Mucosa of stomach (tissue), 1 donor: ENCODE data around the gene MATN3.

Source experiments
- H3K27me3 ChIP-seq: one replicate; pipeline ENCODE4 v1.7.0; 2013; ENCODE audit warnings: mild to moderate bottlenecking, low read length; ENCODE audit not compliant: control insufficient read depth, insufficient read depth
- H3K36me3 ChIP-seq: one replicate; pipeline ENCODE4 v1.7.0; 2013; ENCODE audit warnings: low read length; ENCODE audit not compliant: control insufficient read depth, insufficient read depth
- H3K4me1 ChIP-seq: one replicate; pipeline ENCODE4 v1.7.0; 2013; ENCODE audit warnings: mild to moderate bottlenecking, low read length; ENCODE audit not compliant: control insufficient read depth, insufficient read depth
- H3K4me3 ChIP-seq: one replicate; pipeline ENCODE4 v1.7.0; 2013; ENCODE audit warnings: low read length
- H3K9ac ChIP-seq: one replicate; pipeline ENCODE4 v1.7.0; 2013; ENCODE audit warnings: mild to moderate bottlenecking, low read length, moderate library complexity
- H3K9me3 ChIP-seq: one replicate; pipeline ENCODE4 v1.7.0; 2013; ENCODE audit warnings: mild to moderate bottlenecking, low read length, moderate library complexity; ENCODE audit not compliant: control insufficient read depth
- donor health status: Pancreatic carcinoma.

MATN3 gene

DNA sequence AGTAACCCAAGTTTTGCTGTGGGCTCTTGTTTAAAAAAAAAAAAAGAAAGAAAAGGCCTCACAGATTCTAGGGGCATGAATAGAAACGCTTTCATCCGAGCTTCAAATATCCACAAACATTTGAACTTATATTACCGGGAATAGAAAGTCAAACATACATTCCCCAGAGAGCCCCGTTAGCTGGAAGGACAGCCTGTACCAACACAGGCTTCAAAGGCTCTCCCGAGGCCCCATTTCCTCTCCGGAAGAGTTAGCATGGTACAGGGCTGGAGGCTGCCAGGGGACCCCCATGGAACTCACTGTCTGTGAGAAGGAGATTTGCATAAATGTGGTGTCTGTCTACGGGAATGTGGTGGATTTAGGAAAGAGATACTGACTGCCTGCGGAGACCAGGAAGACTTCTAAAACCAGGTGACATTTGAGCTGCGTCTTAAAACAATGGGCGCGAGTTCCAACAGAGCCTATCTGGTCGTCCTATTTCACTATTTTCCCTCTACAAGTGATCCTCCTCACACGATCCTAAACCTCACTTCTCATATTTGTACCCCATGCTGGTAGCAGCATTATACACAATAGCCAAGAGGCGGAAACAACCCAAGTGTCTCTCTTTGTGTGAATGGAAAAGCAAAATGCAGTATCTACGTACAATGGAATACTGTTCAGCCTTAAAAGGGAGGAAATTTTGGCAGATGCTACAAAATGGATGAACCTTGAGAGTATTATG is 820 bp upstream of the MATN3 start:
- Histone ChIP-seq H3K4me1 (peaks cover 13% of the 10 kb centered on the region), H3K36me3 (no peaks in the 10 kb centered on the region), H3K9ac (peak overlapping the region; percentile 35), H3K27me3 (peaks cover 17% of the 10 kb centered on the region), H3K9me3 (no peaks in the 10 kb centered on the region), H3K4me3 (no peak overlapping the region)

DNA sequence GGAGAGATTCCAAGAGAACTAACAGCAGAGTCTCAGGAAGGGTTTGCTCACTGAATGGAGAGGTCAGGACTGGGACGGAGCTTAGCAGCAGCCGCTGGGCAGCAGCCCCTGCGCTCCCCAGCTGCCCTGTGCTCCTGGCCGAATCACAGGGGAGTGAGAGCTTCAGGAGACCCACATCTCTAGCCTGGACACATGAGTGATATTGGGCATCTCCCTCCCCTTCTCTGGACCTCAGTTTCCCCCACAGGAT is 511 bp downstream of the MATN3 start:
- no peaks in the 10 kb centered on the region for H3K36me3 ChIP-seq
- H3K4me3 ChIP-seq, result no peak overlapping the region
- H3K27me3 ChIP-seq, result peaks cover 17% of the 10 kb centered on the region
- H3K9ac ChIP-seq, result no peak overlapping the region
- peaks cover 13% of the 10 kb centered on the region for H3K4me1 ChIP-seq
- no peaks in the 10 kb centered on the region for H3K9me3 ChIP-seq

DNA sequence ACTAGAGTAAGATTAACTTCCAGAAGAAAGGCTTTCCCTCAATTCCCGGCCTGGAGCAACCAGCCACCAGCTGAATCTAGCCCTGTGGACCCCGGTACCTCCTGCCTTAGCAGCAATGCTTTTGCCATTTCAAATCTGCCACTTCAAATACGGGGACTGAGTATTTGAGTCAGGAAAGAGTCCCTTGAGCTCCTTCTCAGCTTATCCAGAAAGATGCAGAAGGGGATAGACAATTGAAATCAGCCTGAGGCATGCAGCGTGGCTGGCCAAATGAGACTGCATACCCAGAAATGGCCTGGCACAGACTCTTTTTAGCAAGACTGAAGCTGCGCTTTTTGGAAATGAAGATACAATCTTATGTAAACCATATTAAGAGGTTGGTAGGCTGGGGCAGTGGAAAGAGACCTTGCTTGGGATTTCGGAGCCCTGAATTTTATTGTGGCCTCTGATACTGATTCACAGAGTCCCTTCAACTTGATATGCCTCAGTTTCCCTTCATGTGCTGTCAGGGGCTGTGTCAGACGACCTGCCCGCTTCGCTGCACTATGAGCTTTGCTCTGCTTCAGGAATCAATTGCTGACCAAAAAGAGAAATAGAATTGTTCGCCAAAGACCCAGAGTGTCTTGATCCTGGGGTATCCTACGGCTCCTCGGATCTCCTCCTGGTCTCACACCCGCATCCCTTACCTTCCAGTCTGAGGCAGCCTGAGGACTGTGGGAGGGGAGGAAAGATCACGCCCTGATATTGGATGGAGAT is 1.0 kb downstream of the MATN3 start:
- Histone ChIP-seq H3K27me3 (peaks cover 17% of the 10 kb centered on the region), H3K9me3 (no peaks in the 10 kb centered on the region), H3K4me1 (peaks cover 13% of the 10 kb centered on the region), H3K36me3 (no peaks in the 10 kb centered on the region), H3K4me3 (no peak overlapping the region), H3K9ac (no peak overlapping the region)

DNA sequence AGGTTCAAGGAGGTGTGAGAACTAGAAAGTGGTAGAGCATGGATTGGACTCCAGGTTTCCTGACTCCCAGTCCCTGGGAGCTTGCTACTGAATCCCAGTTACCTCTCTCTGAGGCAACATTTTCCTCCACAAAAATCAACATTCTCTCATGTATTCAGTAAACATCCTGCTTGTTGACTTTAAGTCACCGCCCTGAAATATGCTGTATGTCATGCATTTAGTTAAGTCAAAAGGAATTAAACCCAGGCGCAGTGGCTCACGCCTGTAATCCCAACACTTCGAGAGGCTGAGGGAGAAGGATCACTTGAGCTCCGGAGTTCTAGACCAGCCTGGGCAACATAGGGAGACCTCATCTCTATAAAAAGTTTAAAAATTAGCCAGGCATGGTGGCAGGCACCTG is 3.8 kb downstream of the MATN3 start:
- H3K36me3 ChIP-seq, result no peaks in the 10 kb centered on the region
- H3K27me3 ChIP-seq, result peaks cover 17% of the 10 kb centered on the region
- H3K4me3 ChIP-seq, result no peak overlapping the region
- no peak overlapping the region for H3K9ac ChIP-seq
- peaks cover 13% of the 10 kb centered on the region for H3K4me1 ChIP-seq
- H3K9me3 ChIP-seq, result no peaks in the 10 kb centered on the region

DNA sequence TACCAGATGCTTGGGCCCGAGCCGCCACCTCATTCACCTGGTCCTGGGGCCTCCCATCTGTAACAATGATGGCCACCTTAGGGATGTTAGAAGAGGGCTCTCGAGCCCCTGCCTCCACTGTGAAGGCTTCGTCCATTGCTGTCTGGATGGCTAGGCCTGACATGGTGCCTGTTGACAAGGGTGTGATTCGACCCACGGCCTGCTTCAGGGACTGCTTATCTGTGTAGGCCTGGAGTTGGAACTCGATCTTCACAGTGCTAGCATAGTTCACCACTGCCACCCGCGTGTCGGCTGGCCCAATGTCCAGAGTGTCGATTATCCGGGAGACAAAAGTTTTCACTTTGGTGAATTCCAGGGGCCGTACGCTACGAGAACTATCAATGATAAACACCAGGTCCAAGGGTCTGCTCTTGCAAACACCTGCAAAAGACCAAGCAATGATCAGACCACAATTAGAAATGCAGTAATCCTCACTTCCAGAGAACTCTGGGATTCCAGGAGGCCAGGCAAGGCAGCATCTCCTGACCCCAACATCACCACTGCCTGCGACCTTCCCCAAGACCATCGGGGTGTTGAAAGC is 6.5 kb downstream of the MATN3 start:
- Histone ChIP-seq H3K9ac (no peak overlapping the region), H3K36me3 (no peaks in the 10 kb centered on the region), H3K9me3 (no peaks in the 10 kb centered on the region), H3K27me3 (peaks cover 3% of the 10 kb centered on the region), H3K4me1 (peaks cover 8% of the 10 kb centered on the region), H3K4me3 (no peak overlapping the region)

DNA sequence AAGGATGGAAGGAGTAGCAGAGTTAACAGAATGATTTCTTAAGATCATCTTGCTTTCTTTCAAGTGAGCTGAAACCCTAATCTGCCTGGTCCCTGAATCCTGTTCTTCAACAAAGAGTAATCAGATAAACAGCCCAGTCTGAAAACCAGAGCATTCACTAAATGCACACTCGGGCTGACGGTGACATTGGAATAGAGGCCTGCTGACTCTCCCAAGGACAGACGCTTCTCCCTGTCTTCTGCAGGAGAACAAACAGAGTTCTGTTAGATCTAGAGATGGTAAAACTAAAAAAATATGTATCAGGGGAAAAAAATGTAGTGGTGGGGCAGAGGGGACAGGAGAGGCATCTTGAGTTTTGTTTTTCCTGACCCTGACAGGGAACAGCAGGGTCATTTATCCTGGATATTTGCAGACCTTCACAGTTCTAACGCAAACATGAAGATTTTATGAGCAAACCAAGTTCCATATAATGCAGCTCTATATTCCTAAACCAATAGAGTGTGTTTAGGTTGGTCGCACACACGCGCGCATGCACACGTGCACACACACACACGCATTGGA is 7.3 kb downstream of the MATN3 start:
- Histone ChIP-seq H3K36me3 (no peaks in the 10 kb centered on the region), H3K4me3 (no peak overlapping the region), H3K27me3 (no peaks in the 10 kb centered on the region), H3K4me1 (peaks cover 8% of the 10 kb centered on the region), H3K9ac (no peak overlapping the region), H3K9me3 (no peaks in the 10 kb centered on the region)

DNA sequence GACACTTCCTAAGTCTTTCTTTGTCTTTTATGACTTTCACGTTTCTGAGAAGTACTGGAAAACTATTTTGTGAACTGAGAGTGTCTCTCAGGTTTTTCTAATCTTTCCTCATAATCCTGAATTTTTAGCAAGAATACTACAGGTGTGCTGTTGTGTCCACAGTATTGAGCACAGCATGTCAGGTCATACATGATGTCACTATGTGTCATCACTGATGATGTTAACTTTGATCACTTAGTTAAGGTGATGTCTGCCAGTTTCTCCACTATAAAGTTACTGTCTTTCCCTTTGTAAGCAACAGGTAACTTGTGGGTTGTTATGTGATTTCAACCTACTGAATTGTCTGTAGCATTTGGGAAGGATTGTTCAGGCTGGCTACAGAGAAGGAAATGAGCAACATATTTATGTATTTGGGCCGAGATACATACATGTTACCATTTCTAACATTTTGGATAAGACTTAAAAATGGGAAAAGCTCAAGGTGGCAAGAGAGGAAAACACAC is 11.1 kb downstream of the MATN3 start:
- H3K9me3 ChIP-seq, result no peaks in the 10 kb centered on the region
- H3K36me3 ChIP-seq, result no peaks in the 10 kb centered on the region
- H3K4me1 ChIP-seq, result no peaks in the 10 kb centered on the region
- H3K9ac ChIP-seq, result no peak overlapping the region
- H3K27me3 ChIP-seq, result no peaks in the 10 kb centered on the region
- no peak overlapping the region for H3K4me3 ChIP-seq

DNA sequence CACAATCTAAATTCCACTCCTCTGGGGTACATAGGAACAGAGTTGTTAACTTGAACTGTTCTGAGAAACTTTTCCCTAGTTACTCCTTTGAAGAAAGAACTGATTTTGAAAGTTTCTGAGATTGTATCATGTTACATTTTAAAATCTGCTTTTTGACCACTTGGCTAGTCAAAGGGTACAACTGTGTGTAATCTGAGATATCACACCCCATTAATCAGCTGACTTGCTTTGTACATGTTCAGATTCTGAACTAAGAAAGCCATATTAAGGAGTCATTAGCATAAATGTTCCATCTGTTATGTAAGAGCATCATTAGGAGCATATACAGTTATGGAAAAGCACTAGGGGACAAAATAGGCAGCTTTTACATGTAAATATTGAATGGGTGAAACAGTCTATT is 18.7 kb downstream of the MATN3 start:
- Histone ChIP-seq H3K4me1 (peaks cover 6% of the 10 kb centered on the region), H3K27me3 (no peaks in the 10 kb centered on the region), H3K9ac (no peak overlapping the region), H3K36me3 (no peaks in the 10 kb centered on the region), H3K4me3 (no peak overlapping the region), H3K9me3 (no peaks in the 10 kb centered on the region)

DNA sequence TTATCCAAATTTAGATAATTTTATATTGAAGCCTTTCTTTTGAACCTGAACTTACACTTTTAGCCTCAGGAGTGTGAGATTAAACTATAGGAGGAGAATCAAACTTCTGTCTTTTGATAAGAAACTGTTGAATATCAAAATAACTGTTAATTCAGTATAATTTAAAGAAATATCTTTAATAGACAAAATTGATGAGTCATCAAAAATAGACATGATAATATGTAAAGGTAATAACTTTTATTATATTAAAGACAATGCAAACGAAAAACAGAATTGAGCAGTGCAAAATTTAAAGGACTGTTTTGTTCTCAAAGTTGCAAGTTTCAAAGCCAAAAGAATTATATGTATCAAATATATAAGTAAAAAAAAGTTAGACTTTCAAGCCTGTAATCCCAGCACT is 20.6 kb downstream of the MATN3 start:
- peaks cover 6% of the 10 kb centered on the region for H3K4me1 ChIP-seq
- no peaks in the 10 kb centered on the region for H3K27me3 ChIP-seq
- no peaks in the 10 kb centered on the region for H3K36me3 ChIP-seq
- H3K9me3 ChIP-seq, result no peaks in the 10 kb centered on the region
- no peak overlapping the region for H3K9ac ChIP-seq
- H3K4me3 ChIP-seq, result no peak overlapping the region

DNA sequence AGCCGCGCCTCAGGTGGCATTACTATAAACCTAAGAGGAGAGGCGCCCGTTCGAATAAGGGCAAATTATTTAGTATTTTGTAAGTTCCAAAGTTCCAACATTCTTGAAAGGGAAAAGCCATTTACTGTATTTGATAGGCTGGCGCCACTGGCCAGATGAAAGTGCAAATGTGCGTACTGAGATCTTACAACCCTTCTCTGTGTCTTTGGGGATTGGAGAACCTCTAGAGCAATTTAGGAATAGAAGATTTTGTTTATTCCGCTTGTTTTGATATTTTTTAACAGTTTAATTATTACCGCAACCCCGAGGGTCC is 22.1 kb downstream of the MATN3 start:
- no peaks in the 10 kb centered on the region for H3K9me3 ChIP-seq
- peak overlapping the region; percentile 86 for H3K4me3 ChIP-seq
- H3K9ac ChIP-seq, result peak overlapping the region; percentile 57
- no peaks in the 10 kb centered on the region for H3K27me3 ChIP-seq
- H3K4me1 ChIP-seq, result peaks cover 6% of the 10 kb centered on the region
- H3K36me3 ChIP-seq, result no peaks in the 10 kb centered on the region

DNA sequence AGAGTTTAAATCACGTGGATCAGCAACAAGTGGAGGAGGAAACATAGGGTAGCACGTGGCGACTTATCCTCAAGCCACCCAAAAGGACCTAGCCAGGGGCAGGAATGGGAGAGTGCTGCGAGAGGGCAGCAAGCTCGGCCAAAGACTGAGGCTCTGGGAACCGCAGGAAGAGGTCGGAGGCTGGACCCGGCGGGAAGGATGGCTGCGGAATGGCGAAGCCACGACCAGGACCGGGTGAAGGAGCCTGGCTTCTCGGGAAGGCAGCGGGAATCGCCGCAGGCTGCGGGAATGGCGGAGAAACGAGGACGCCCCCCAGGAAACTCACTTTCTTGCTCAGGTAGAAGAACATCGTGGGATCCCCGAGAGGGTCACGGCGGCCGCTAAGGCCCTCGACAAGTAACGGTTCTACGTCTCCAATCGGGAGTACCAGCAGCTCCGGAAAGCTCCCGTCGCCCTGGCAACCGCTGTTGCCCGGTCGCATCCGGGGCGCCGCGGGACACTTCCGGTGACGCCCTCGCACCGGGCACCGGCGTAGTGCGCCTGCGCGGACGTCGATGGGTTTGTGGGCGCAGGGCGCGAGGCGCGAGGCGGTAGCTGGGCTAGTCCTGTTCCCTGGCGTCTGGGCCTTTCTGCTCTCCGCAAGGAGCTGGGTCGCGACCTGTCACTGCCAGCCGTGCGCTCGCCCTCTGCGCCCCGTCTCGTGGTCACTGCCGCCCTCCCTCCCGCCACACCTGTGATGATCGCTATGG is 22.6 kb downstream of the MATN3 start, which contains the start of gene WDR35:
Gene WDR35, minus strand, starts transcription at position 439 of the 749 bp plus-strand sequence. Its CDS starts 90 bp downstream, at position 349.
- peaks cover 6% of the 10 kb centered on the region for H3K4me1 ChIP-seq
- no peaks in the 10 kb centered on the region for H3K36me3 ChIP-seq
- no peaks in the 10 kb centered on the region for H3K9me3 ChIP-seq
- H3K9ac ChIP-seq, result peak within 1 kb of the TSS; percentile 57
- H3K4me3 ChIP-seq, result peak within 1 kb of the TSS; percentile 86
- H3K27me3 ChIP-seq, result no peaks in the 10 kb centered on the region

DNA sequence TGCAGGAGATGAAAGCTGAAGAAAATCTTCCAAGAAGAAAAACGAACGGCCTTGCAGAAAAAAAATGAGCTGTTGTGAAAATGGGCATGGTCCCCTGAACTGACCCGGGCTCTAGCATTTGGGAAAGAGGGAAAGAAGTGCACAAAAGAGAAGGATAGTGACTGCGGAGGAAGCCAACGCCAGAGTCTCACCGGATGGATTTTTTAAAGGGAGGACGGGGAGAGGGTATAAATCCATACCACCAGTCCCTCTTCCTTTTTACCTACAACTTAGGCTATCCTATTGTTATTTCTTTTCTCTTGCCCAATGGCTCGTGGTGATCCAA is 23.2 kb downstream of the MATN3 start:
- peaks cover 6% of the 10 kb centered on the region for H3K4me1 ChIP-seq
- H3K9ac ChIP-seq, result peak overlapping the region; percentile 57
- H3K9me3 ChIP-seq, result no peaks in the 10 kb centered on the region
- no peaks in the 10 kb centered on the region for H3K27me3 ChIP-seq
- H3K4me3 ChIP-seq, result peak overlapping the region; percentile 86
- H3K36me3 ChIP-seq, result no peaks in the 10 kb centered on the region
